ENCODE measurements around the gene GOLGA1.
A peak's percentile ranks its signal among the peaks of the same experiment; 100 is the strongest.

Gene GOLGA1

GRCh38 chr9:124881138-124881743 is 59.6 kb downstream of the GOLGA1 start:
- TF ChIP-seq ZNF274 (IDR thresholded peaks at IDR 0.05; ENCODE audit: low read depth, low read length): no peak
- no peak overlapping the region for H3K4me3 ChIP-seq (ENCODE audit: low read length)

- no peak for TF ChIP-seq ZNF274 (IDR thresholded peaks at IDR 0.05; ENCODE audit: low read depth, low read length)
- H3K4me3 ChIP-seq (ENCODE audit: low read length): no peak overlapping the region
Observed at GRCh38 chr9:124880501-124880900, 60.4 kb downstream of the GOLGA1 start.

GRCh38 chr9:124879226-124879625 is 61.7 kb downstream of the GOLGA1 start:
- TF ChIP-seq ZNF274 (IDR thresholded peaks at IDR 0.05; ENCODE audit: low read depth, low read length): no peak
- no peak overlapping the region for H3K4me3 ChIP-seq (ENCODE audit: low read length)

GRCh38 chr9:124878518-124878917 is 62.4 kb downstream of the GOLGA1 start:
- no peak overlapping the region for H3K4me3 ChIP-seq (ENCODE audit: low read length)
- TF ChIP-seq ZNF274 (IDR thresholded peaks at IDR 0.05; ENCODE audit: low read depth, low read length): no peak

GRCh38 chr9:124878021-124878420 is 62.9 kb downstream of the GOLGA1 start:
- no peak overlapping the region for H3K4me3 ChIP-seq (ENCODE audit: low read length)

GRCh38 chr9:124877021-124877782 is 63.7 kb downstream of the GOLGA1 start:
- no peak overlapping the region for H3K4me3 ChIP-seq (ENCODE audit: low read length)
- TF ChIP-seq ZNF274 (IDR thresholded peaks at IDR 0.05; ENCODE audit: low read depth, low read length): no peak

More at GRCh38 chr9:124878021-124878420, 62.9 kb downstream of the GOLGA1 start:
- TF ChIP-seq ZNF274 (IDR thresholded peaks at IDR 0.05; ENCODE audit: low read depth, low read length): no peak

- no peak for TF ChIP-seq ZNF274 (IDR thresholded peaks at IDR 0.05; ENCODE audit: low read depth, low read length)
Observed at GRCh38 chr9:124875501-124875900, 65.4 kb downstream of the GOLGA1 start.

GRCh38 chr9:124873664-124874063 is 67.2 kb downstream of the GOLGA1 start:
- H3K4me3 ChIP-seq (ENCODE audit: low read length): no peak overlapping the region
- TF ChIP-seq ZNF274 (IDR thresholded peaks at IDR 0.05; ENCODE audit: low read depth, low read length): no peak

More at GRCh38 chr9:124875501-124875900, 65.4 kb downstream of the GOLGA1 start:
- no peak overlapping the region for H3K4me3 ChIP-seq (ENCODE audit: low read length)

- TF ChIP-seq ZNF274 (IDR thresholded peaks at IDR 0.05; ENCODE audit: low read depth, low read length): no peak
- H3K4me3 ChIP-seq (ENCODE audit: low read length): peak overlapping the region; percentile 95; the same call in 1 of the 2 replicates
Observed at GRCh38 chr9:124871156-124871561, 69.7 kb downstream of the GOLGA1 start.

- H3K4me3 ChIP-seq (ENCODE audit: low read length): peak overlapping the region; percentile 95
- no peak for TF ChIP-seq ZNF274 (IDR thresholded peaks at IDR 0.05; ENCODE audit: low read depth, low read length)
Observed at GRCh38 chr9:124870723-124871122, 70.2 kb downstream of the GOLGA1 start.

- TF ChIP-seq ZNF274 (IDR thresholded peaks at IDR 0.05; ENCODE audit: low read depth, low read length): no peak
- H3K4me3 ChIP-seq (ENCODE audit: low read length): peak overlapping the region; percentile 95
Observed at GRCh38 chr9:124869986-124870560, 70.8 kb downstream of the GOLGA1 start.

- TF ChIP-seq ZNF274 (IDR thresholded peaks at IDR 0.05; ENCODE audit: low read depth, low read length): no peak
- peak overlapping the region; percentile 95 for H3K4me3 ChIP-seq (ENCODE audit: low read length)
Observed at GRCh38 chr9:124869466-124869985, 71.4 kb downstream of the GOLGA1 start.

GRCh38 chr9:124868511-124869465 is 72.1 kb downstream of the GOLGA1 start:
- peak overlapping the region; percentile 95 for H3K4me3 ChIP-seq (ENCODE audit: low read length)
- no peak for TF ChIP-seq ZNF274 (IDR thresholded peaks at IDR 0.05; ENCODE audit: low read depth, low read length)
